H1 (cell line): Measurements from ENCODE around the gene DOC2A. TPM values are rescaled to one million over a fixed set of nuclear protein-coding genes. Genes with fewer than 3 reads are reported as not detected.

Experiments used
- CHD1 ChIP-seq: IDR thresholded peaks from 2 replicates; pipeline ENCODE4 v1.6.1; 2012; ENCODE audit warnings: low read depth, low read length, improper control_type of control experiment
- KDM5A ChIP-seq: fragments of 200-600 bp; IDR thresholded peaks from 2 replicates; pipeline ENCODE4 v1.7.1; 2012; ENCODE audit warnings: mild to moderate bottlenecking, low read length, inconsistent platforms, mixed read lengths
- NRF1 ChIP-seq: IDR thresholded peaks from 2 replicates; pipeline ENCODE4 v1.6.1; 2011; ENCODE audit warnings: mild to moderate bottlenecking, low read depth, low read length, improper control_type of control experiment
- RXRA ChIP-seq: IDR thresholded peaks from 2 replicates; pipeline ENCODE4 v1.6.1; 2011; ENCODE audit warnings: low read depth, mild to moderate bottlenecking, low read length, moderate library complexity; ENCODE audit not compliant: insufficient read depth
- SAP30 ChIP-seq: fragments of 300-600 bp; sonication (generic); IDR thresholded peaks from 2 replicates; pipeline ENCODE4 v1.7.1; 2012; ENCODE audit warnings: low read length, moderate library complexity, mild to moderate bottlenecking, inconsistent platforms; ENCODE audit not compliant: insufficient read depth, insufficient replicate concordance
- SUZ12 ChIP-seq: fragments of 200-600 bp; sonication (generic); IDR thresholded peaks from 2 replicates; pipeline ENCODE4 v1.6.1; 2012; ENCODE audit warnings: mild to moderate bottlenecking, inconsistent platforms, low read length, moderate library complexity, mixed read lengths
- TAF1 ChIP-seq: IDR thresholded peaks from 2 replicates; pipeline ENCODE4 v1.6.1; 2011; ENCODE audit warnings: mild to moderate bottlenecking, low read depth, low read length
- polyA plus RNA-seq, 7 experiments: library from polyadenylated mRNA; depleted of rRNA in 3 of 7; stranded (reverse) in 5 of 7; unstranded in 2 of 7; fragments of >200 nt in 5 of 7; fragments of 200-250 nt in 2 of 7; gene quantifications; 1 replicate in 5 of 7; 2 replicates in 1 of 7; 4 replicates in 1 of 7; pipeline versions ENCODE4 v1.2.1 to v1.2.3, GENCODE V29; 2011 to 2013; ENCODE audit warnings: missing spikeins in 2 of 7, mixed read lengths in 2 of 7
- total RNA-seq: library from RNA; stranded (reverse); fragmentation: NEBNext Ultra II Directional; extraction: Animal tissue kit (Norgen Biotek cat#: 25700); gene quantifications from 2 replicates; pipeline ENCODE4 v1.2.1, GENCODE V29; 2021
- TF ChIP-seq, protein P1 (sequence below): IDR thresholded peaks from 2 replicates; pipeline ENCODE4 v1.6.1; 2012; ENCODE audit warnings: low read length, inconsistent platforms

DOC2A gene
- total and polyA plus RNA-seq, 2 of the 8 experiments (the other 6 are each of a cell fraction or from before 2014, with no cell fraction given): 13.9 to 20.7 TPM

DNA sequence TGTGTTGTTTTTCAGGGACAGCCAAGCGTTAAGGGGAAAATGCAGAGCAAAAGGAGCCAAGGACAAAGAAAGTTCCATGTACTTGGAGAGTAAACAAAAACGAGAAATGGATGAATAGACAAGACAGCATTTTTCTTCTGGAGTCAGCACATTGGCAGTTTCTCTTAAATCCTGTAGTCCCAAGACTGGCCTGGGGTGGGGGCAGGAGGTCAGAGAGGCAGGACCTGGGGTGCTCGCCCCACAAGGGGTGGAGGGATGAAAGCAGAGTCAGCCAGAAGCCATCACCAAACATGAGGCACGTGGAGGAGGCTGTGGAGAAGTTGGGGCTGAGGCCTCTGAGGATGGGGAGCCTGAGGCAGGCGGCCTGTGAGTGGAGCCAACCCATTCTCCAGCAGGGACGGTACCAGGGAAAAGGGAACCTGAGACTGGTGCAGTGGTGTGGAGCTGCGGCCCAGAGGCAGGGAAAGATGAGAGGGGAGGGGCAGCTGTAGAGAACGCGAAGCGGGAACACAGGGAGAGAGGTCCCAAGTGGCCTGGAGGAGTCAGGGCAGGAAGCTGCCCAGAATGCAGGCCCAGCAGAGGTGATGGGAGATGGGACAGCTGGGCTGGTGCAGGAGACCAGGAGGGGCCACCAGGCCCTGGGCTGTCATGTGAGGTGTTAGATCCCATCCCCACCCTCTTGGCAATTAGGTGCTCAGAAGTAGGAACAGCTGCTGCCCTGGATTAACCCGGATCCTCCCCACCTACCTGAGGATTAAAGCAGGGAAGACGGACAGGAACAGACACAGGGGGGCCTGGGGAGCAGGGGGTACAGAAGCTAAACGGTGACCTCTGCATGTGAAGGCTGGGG is 17.0 kb upstream of the DOC2A start (continued):
- TF ChIP-seq CHD1: no peak
- no peak for TF ChIP-seq NRF1
- no peak for TF ChIP-seq KDM5A
- no peak for TF ChIP-seq RXRA
- TF ChIP-seq SAP30: no peak
- TF ChIP-seq SUZ12: no peak
- no peak for TF ChIP-seq TAF1
- TF ChIP-seq, protein P1, sequence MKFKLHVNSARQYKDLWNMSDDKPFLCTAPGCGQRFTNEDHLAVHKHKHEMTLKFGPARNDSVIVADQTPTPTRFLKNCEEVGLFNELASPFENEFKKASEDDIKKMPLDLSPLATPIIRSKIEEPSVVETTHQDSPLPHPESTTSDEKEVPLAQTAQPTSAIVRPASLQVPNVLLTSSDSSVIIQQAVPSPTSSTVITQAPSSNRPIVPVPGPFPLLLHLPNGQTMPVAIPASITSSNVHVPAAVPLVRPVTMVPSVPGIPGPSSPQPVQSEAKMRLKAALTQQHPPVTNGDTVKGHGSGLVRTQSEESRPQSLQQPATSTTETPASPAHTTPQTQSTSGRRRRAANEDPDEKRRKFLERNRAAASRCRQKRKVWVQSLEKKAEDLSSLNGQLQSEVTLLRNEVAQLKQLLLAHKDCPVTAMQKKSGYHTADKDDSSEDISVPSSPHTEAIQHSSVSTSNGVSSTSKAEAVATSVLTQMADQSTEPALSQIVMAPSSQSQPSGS: no peak
